Chondrocyte (in vitro differentiated cells): ENCODE measurements around the gene TAS2R46. TPM values are rescaled to one million over a fixed set of nuclear protein-coding genes. Genes with fewer than 3 reads are reported as not detected.

Experiments
- DNase-seq: peaks from one replicate; pipeline ENCODE4 v3.0.0; 2021; ENCODE audit warnings: mixed read lengths, low spot score
- H3K27ac Mint-ChIP-seq: one replicate; pipeline ENCODE4 v1.8.0; 2021; ENCODE audit warnings: mild to moderate bottlenecking, moderate library complexity, mixed read lengths; ENCODE audit not compliant: unreplicated experiment
- H3K27me3 Mint-ChIP-seq: 2 replicates; pipeline ENCODE4 v1.8.0; 2021; ENCODE audit warnings: low read depth, mixed read lengths
- H3K36me3 Mint-ChIP-seq: 2 replicates; pipeline ENCODE4 v1.8.0; 2021; ENCODE audit warnings: low read depth, mixed read lengths
- H3K4me1 Mint-ChIP-seq: 2 replicates; pipeline ENCODE4 v1.8.0; 2021; ENCODE audit warnings: low read depth, mild to moderate bottlenecking, mixed read lengths
- H3K4me3 Mint-ChIP-seq: one replicate; pipeline ENCODE4 v1.8.0; 2021; ENCODE audit warnings: mild to moderate bottlenecking, moderate library complexity, mixed read lengths; ENCODE audit not compliant: unreplicated experiment
- H3K9me3 Mint-ChIP-seq: 2 replicates; pipeline ENCODE4 v1.8.0; 2021; ENCODE audit warnings: low read depth, mixed read lengths
- CTCF ChIP-seq: fragments of 200-600 bp; sonication (generic); IDR thresholded peaks from 2 replicates; pipeline ENCODE4 v1.5.0; 2021; ENCODE audit warnings: antibody characterized with exemption, mild to moderate bottlenecking, moderate library complexity
- total RNA-seq: library from RNA; stranded (reverse); gene quantifications from 3 replicates; pipeline ENCODE4 v1.2.1, GENCODE V29; 2021

TAS2R46 gene
- total RNA-seq, 1 donor from 2014 or later = 0.70 TPM

GRCh38 chr12:11016937-11017336, 45.2 kb downstream of the TAS2R46 start:
- H3K27me3 Mint-ChIP-seq = no peaks in the 10 kb centered on the region
- no peaks in the 10 kb centered on the region for H3K4me1 Mint-ChIP-seq
- H3K36me3 Mint-ChIP-seq = no peaks in the 10 kb centered on the region
- TF ChIP-seq CTCF = no peak
- H3K4me3 Mint-ChIP-seq = no peak overlapping the region
- no peak overlapping the region for H3K27ac Mint-ChIP-seq
- H3K9me3 Mint-ChIP-seq = no peaks in the 10 kb centered on the region
- no peak for DNase-seq

- no peak overlapping the region for H3K4me3 Mint-ChIP-seq
- H3K27me3 Mint-ChIP-seq = no peaks in the 10 kb centered on the region
- H3K9me3 Mint-ChIP-seq = no peaks in the 10 kb centered on the region
- no peak overlapping the region for H3K27ac Mint-ChIP-seq
- no peaks in the 10 kb centered on the region for H3K4me1 Mint-ChIP-seq
- no peak for DNase-seq
- no peaks in the 10 kb centered on the region for H3K36me3 Mint-ChIP-seq
- no peak for TF ChIP-seq CTCF
Observed at GRCh38 chr12:11015775-11016430, 46.2 kb downstream of the TAS2R46 start.

- Mint-ChIP-seq H3K4me3 (no peak overlapping the region), H3K9me3 (no peaks in the 10 kb centered on the region), H3K27me3 (no peaks in the 10 kb centered on the region), H3K36me3 (no peaks in the 10 kb centered on the region), H3K27ac (no peak overlapping the region), H3K4me1 (no peaks in the 10 kb centered on the region)
- DNase-seq = no peak
- TF ChIP-seq CTCF = no peak
Observed at GRCh38 chr12:11014234-11014633, 47.9 kb downstream of the TAS2R46 start.

Other genes starting within 250 kb of the TAS2R46 start
- gene TAS2R10, start 235.9 kb downstream of the TAS2R46 start, total RNA-seq = 0.46 to 1.1 TPM (median 0.47 TPM) in 3 replicates
- 2.3 to 3.9 TPM (median 3.6 TPM) in 3 replicates for gene PRR4, start 212.8 kb downstream of the TAS2R46 start, total RNA-seq
- 7.2 to 13.6 TPM (median 12.1 TPM) in 3 replicates for gene PRH1, start 178.0 kb downstream of the TAS2R46 start, total RNA-seq
- gene TAS2R13, start 152.7 kb downstream of the TAS2R46 start, total RNA-seq = 0.49 to 2.5 TPM (median 0.85 TPM) in 3 replicates
- not detected in 3 replicates for gene PRH2, start 133.1 kb downstream of the TAS2R46 start, total RNA-seq
- gene TAS2R14, start 123.0 kb downstream of the TAS2R46 start, total RNA-seq = 2.4 to 4.0 TPM (median 2.6 TPM) in 3 replicates
- gene TAS2R50, start 75.4 kb downstream of the TAS2R46 start, total RNA-seq = 0.46 to 1.8 TPM (median 0.95 TPM) in 3 replicates
- gene TAS2R20, start 64.0 kb downstream of the TAS2R46 start, total RNA-seq = 0.49 to 2.6 TPM (median 0.82 TPM) in 3 replicates
- 1.4 to 2.2 TPM (median 1.9 TPM) in 3 replicates for gene TAS2R19, start 39.7 kb downstream of the TAS2R46 start, total RNA-seq
- 1.1 to 3.8 TPM (median 1.7 TPM) in 3 replicates for gene TAS2R31, start 30.9 kb downstream of the TAS2R46 start, total RNA-seq
- 0.22 to 0.44 TPM in 2 of 3 replicates, not detected in the other for gene TAS2R43, start 30.0 kb upstream of the TAS2R46 start, total RNA-seq
- gene TAS2R30, start 72.3 kb upstream of the TAS2R46 start, total RNA-seq = 1.1 to 2.8 TPM (median 1.2 TPM) in 3 replicates
- 11.8 to 15.8 TPM (median 12.2 TPM) in 3 replicates for gene SMIM10L1, start 108.9 kb upstream of the TAS2R46 start, total RNA-seq
- not detected in 3 replicates for gene TAS2R42, start 124.6 kb upstream of the TAS2R46 start, total RNA-seq
- gene PRB3, start 207.4 kb upstream of the TAS2R46 start, total RNA-seq = not detected in 3 replicates
- not detected in 3 replicates for gene PRB4, start 248.1 kb upstream of the TAS2R46 start, total RNA-seq